Tibial nerve (tissue), 4 donors: ENCODE results near the gene SPAG9. TPM values are rescaled to one million over a fixed set of nuclear protein-coding genes. Genes with fewer than 3 reads are reported as not detected.

Source experiments
- DNase-seq, 2 donors: peaks; one replicate each; pipeline ENCODE4 v3.0.0-alpha.2; 2019; ENCODE audit warnings: low spot score in 2 of 2
- H3K27ac ChIP-seq, 4 donors: fragments of 200-600 bp; sonication (generic) in 3 of 4; one replicate each; pipeline ENCODE4 v1.5.1; 2017 to 2019; ENCODE audit warnings: mild to moderate bottlenecking in 1 of 4
- H3K27me3 ChIP-seq, 2 donors: fragments of 200-600 bp; sonication (generic) in 1 of 2; one replicate each; pipeline versions ENCODE4 v1.5.1 to v1.6.0; 2017 to 2019
- H3K36me3 ChIP-seq, 3 donors: fragments of 200-600 bp; sonication (generic); one replicate each; pipeline ENCODE4 v1.5.1; 2018 to 2019
- H3K4me1 ChIP-seq, 4 donors: fragments of 200-600 bp; sonication (generic) in 3 of 4; one replicate each; pipeline ENCODE4 v1.5.1; 2017 to 2019
- H3K4me3 ChIP-seq, 4 donors: fragments of 200-600 bp; sonication (generic) in 3 of 4; one replicate each; pipeline ENCODE4 v1.5.1; 2017 to 2019; ENCODE audit warnings: mild to moderate bottlenecking in 1 of 4, moderate library complexity in 1 of 4
- H3K9me3 ChIP-seq, 4 donors: fragments of 200-600 bp; sonication (generic) in 3 of 4; one replicate each; pipeline ENCODE4 v1.5.1; 2017 to 2019
- EP300 ChIP-seq, 2 donors: sonication (generic); formaldehyde crosslinking; IDR thresholded peaks; one replicate each; pipeline ENCODE4 v1.6.1; 2017; ENCODE audit warnings: antibody characterized with exemption in 2 of 2, mild to moderate bottlenecking in 1 of 2
- POLR2A ChIP-seq, 2 donors: fragments of 450-650 bp; IDR thresholded peaks; one replicate each; pipeline ENCODE4 v1.6.1; 2017; ENCODE audit warnings: antibody characterized with exemption in 2 of 2, mild to moderate bottlenecking in 2 of 2, moderate library complexity in 2 of 2
- WGBS, 2 donors: methylation state at CpG; one replicate each; pipeline ENCODE4 v1.1.5; 2018; 5-methylcytosine and 5-hydroxymethylcytosine counted together
- total RNA-seq, 4 donors: library from RNA; depleted of rRNA; stranded (reverse); fragments of >200 nt; gene quantifications; one replicate each; pipeline ENCODE4 v1.1.0, GENCODE V29; 2016
- TF ChIP-seq, protein P1 (sequence below), 5 experiments: fragments of 200-600 bp in 3 of 5; fragments of 450-650 bp in 2 of 5; sonication (generic) in 3 of 5; IDR thresholded peaks; one replicate each; pipeline ENCODE4 v1.5.1; 2016 to 2019; ENCODE audit warnings: antibody characterized with exemption in 5 of 5, mild to moderate bottlenecking in 3 of 5, moderate library complexity in 2 of 5

Gene SPAG9
- total RNA-seq, 4 donors from 2014 or later = 145 to 199 (median 165) TPM

DNA sequence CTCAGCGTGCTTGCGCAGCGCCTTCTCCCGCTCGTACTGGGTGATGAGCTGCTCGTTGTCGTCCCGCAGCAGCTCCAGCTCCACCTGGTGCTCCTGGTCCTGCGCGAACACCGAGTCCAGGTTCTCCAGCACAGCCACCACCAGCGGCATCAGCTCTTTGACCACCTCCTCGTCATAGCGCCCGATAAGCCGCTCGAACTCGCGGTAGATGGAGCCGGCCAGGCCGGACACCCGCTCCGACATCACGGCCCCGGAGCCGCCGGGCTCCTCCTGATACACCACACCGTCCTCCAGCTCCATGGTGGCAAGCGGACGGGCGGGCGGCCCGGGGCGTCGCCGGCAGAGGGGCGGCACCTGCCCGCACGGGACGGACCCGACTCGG, 320 bp downstream of the SPAG9 start:
- peak overlapping the region; percentile 99 to 100 (median 99) for H3K27ac ChIP-seq
- peaks cover 0 to 54% (median 26%) of the 10 kb centered on the region in 4 donors for H3K4me1 ChIP-seq
- H3K27me3 ChIP-seq = no peaks in the 10 kb centered on the region
- DNase-seq = peak in 1 of 2 donors; percentile 25
- WGBS, 2 donors = 2% methylated on average over 10 of the region's 42 CpGs; no CpG with 5 or more reads in 1 of the 2 donors
- peak overlapping the region; percentile 69 to 100 (median 99) for H3K4me3 ChIP-seq
- H3K9me3 ChIP-seq = no peaks in the 10 kb centered on the region
- TF ChIP-seq EP300 (IDR thresholded peaks at IDR 0.05) (no peak), POLR2A (IDR thresholded peaks at IDR 0.05) (no peak)
- TF ChIP-seq, protein P1, sequence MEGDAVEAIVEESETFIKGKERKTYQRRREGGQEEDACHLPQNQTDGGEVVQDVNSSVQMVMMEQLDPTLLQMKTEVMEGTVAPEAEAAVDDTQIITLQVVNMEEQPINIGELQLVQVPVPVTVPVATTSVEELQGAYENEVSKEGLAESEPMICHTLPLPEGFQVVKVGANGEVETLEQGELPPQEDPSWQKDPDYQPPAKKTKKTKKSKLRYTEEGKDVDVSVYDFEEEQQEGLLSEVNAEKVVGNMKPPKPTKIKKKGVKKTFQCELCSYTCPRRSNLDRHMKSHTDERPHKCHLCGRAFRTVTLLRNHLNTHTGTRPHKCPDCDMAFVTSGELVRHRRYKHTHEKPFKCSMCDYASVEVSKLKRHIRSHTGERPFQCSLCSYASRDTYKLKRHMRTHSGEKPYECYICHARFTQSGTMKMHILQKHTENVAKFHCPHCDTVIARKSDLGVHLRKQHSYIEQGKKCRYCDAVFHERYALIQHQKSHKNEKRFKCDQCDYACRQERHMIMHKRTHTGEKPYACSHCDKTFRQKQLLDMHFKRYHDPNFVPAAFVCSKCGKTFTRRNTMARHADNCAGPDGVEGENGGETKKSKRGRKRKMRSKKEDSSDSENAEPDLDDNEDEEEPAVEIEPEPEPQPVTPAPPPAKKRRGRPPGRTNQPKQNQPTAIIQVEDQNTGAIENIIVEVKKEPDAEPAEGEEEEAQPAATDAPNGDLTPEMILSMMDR (IDR thresholded peaks at IDR 0.05) = no peak
- H3K36me3 ChIP-seq = no peaks in the 10 kb centered on the region

DNA sequence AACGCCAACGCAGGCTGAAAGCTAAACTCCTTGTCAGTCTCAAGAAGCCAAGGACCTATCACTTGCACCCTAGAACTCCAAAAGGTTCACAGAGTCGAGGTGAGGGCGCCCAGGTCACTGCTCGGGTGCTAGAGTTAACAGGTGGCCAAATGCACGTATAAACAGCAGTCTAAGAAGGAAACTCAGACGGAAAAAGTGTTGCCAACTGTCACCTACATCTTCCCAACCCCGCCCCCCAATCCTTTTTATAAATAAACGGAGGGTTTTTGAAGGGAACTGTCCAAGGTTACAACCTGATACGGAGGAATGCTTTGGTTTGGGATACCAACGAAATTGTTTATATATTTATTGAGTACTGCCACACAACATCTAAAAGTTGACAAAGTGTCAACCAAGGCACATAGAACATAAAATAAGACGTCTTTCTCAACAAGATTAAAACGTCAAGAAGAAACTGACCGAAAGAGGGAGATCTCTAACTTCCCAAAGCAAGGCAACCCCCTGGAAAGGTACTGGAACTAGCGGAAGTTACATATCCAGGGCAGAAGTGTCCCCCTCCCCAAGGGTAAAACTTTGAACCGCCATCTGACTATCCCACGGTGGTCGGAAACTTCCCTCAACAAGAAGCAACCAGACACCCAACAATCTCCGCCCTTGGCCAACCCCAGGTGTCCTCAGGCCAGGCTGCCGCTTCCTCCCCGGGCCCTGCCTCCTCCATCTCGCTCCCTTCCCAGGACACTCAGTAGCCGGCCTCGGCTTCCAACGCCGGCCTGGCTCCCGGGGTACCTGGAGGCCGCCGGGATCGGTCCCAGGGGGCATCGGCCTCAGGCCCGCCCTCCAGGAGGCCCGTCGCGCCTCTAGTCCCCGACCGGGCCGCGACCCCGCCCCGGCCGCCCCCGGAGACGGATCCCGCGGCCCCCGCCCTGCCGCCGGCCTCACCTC, 982 bp downstream of the SPAG9 start:
- WGBS, 2 donors = 2% methylated on average over 36 to 45 of the region's 49 CpGs
- Histone ChIP-seq H3K4me1 (peaks cover 0 to 54% (median 26%) of the 10 kb centered on the region in 4 donors), H3K27me3 (no peaks in the 10 kb centered on the region), H3K4me3 (peak overlapping the region; percentile 69 to 100 (median 99)), H3K9me3 (no peaks in the 10 kb centered on the region), H3K27ac (peak overlapping the region; percentile 99 to 100 (median 99)), H3K36me3 (no peaks in the 10 kb centered on the region)
- peak in 1 of 2 donors; percentile 59 for TF ChIP-seq EP300 (IDR thresholded peaks at IDR 0.05)
- TF ChIP-seq, protein P1 (IDR thresholded peaks at IDR 0.05) = peak in 3 of 5 experiments; percentile 19 to 56 (median 22)
- no peak for TF ChIP-seq POLR2A (IDR thresholded peaks at IDR 0.05)
- DNase-seq = peak; percentile 27 to 32

DNA sequence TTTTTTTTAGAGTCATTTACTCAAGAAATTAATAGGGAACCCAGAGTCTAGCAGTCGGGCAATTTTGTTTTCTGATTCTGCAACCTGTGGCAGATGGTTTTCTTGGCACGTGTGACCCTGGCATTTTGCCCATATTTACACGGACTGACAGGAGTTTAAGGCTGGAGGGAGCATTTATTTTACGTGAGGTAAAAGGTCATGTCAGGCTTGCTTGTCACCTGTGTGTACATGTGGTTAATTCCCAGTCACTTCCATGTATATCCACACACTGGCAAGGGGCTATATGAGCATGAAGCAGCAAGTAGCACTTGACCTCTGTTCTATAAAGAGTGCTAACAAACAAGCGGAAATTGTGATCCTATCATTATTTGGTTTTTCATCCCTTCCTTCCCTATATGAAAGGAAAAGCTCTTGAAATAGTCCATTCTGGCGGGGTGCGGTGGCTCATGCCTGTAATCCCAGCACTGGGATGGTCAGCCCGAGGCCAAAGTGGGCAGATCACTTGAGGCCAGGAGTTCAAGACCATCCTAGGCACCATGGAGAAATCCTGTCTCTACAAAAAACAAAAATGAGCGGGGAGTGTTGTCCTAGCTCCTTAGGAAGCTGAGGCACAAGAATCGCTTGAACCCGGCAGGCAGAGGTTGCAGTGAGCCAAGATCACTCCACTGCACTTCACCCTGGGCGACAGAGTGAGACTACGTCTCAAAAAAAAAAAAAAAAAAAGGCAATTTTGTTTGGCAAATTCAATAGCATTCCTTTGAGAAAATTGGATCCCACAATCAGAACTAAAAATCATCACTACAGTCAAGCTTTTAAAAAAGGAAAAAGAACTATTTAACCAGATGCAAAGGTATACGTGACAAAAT, 2.1 kb downstream of the SPAG9 start:
- peak; percentile 30 for DNase-seq
- H3K36me3 ChIP-seq = no peaks in the 10 kb centered on the region
- peaks cover 0 to 54% (median 26%) of the 10 kb centered on the region in 4 donors for H3K4me1 ChIP-seq
- H3K27me3 ChIP-seq = no peaks in the 10 kb centered on the region
- H3K4me3 ChIP-seq = peak overlapping the region in 2 of 4 donors; percentile 69 to 100
- no peaks in the 10 kb centered on the region for H3K9me3 ChIP-seq
- 37 to 42% methylated on average over 14 of the region's 14 CpGs for WGBS, 2 donors
- H3K27ac ChIP-seq = peak overlapping the region; percentile 99 to 100 (median 99)
- TF ChIP-seq POLR2A (IDR thresholded peaks at IDR 0.05) (no peak), EP300 (IDR thresholded peaks at IDR 0.05) (no peak)
- TF ChIP-seq, protein P1 (IDR thresholded peaks at IDR 0.05) = no peak

DNA sequence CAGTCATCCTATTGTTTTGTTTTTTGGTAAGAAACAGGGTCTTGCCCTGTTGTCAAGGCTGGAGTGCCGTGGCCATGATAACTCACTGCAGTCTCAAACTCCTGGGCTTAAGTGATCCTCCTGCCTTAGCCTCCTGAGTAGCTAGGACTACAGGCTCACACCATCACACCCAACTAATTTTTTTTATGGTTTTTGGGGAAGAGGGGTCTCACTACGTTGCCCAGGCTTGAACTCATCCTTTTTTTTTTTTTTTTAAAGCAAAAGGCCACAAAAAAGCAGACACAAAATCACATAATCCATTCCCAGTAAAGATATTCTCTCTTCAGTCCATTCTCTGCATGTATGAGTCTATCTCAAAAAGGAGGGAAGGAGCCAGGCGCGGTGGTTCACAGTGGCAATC, 5.5 kb downstream of the SPAG9 start:
- Histone ChIP-seq H3K4me1 (peaks cover 0 to 63% (median 26%) of the 10 kb centered on the region in 4 donors), H3K27me3 (no peaks in the 10 kb centered on the region), H3K9me3 (no peaks in the 10 kb centered on the region), H3K27ac (no peak overlapping the region), H3K36me3 (no peaks in the 10 kb centered on the region), H3K4me3 (no peak overlapping the region)
- WGBS, 2 donors = 90 to 91% methylated on average over 4 of the region's 4 CpGs
- no peak for DNase-seq
- TF ChIP-seq EP300 (IDR thresholded peaks at IDR 0.05) = no peak
- TF ChIP-seq, protein P1 (IDR thresholded peaks at IDR 0.05) = no peak
